ENCODE results near the gene CFAP57. TPM values are rescaled to one million over a fixed set of nuclear protein-coding genes. Genes with fewer than 3 reads are reported as not detected.
A peak's percentile ranks its signal among the peaks of the same experiment; 100 is the strongest.

The CFAP57 gene
- total RNA-seq, 1 experiment from 2014 or later, result 1.7 TPM

- H4K20me1 ChIP-seq (ENCODE audit: insufficient read depth), result no peaks in the 10 kb centered on the region
- intact Hi-C loops (cut with micrococcal nuclease; ENCODE audit: unreplicated experiment), result loop anchor here (1.0 kb wide), 4 partner anchors 47 to 176 kb away; partner anchors contain the start of genes C1orf210 and CDC20
- ChIA-PET POLR2A (ENCODE audit: unreplicated experiment) (no interaction called here), CTCF (interaction anchor here (0.5 to 1.5 kb wide), 3 partner anchors 111 to 288 kb away, joined by 3 to 8 read pairs (median 3); no protein-coding TSS in a partner anchor)
- no peak overlapping the region for H3K4me3 ChIP-seq
- H3K27ac ChIP-seq, result no peak overlapping the region
- TF ChIP-seq EZH2 (IDR thresholded peaks at IDR 0.05; ENCODE audit: low read depth), result no peak
- peak; percentile 84 for TF ChIP-seq CTCF (conservative IDR thresholded peaks at IDR 0.05)
- no peak overlapping the region for H3K4me2 ChIP-seq
- H2AFZ ChIP-seq, result no peak overlapping the region
- H3K79me2 ChIP-seq (ENCODE audit: low read depth), result no peaks in the 10 kb centered on the region
- H3F3A ChIP-seq (ENCODE audit: insufficient read depth, low read depth), result peaks cover 4% of the 10 kb centered on the region; the same call in 1 of the 2 replicates
- no peaks in the 10 kb centered on the region for H3K36me3 ChIP-seq (ENCODE audit: low read depth)
- peak; percentile 47 to 73 for DNase-seq
- H3K4me1 ChIP-seq (replicated peaks; ENCODE audit: insufficient read depth), result peaks cover 12% of the 10 kb centered on the region
- no TSS peak for BruUV-seq (replicated peaks)
- no peaks in the 10 kb centered on the region for H3K9me2 ChIP-seq (ENCODE audit: insufficient read depth)
- no peaks in the 10 kb centered on the region for H3K9me3 ChIP-seq (ENCODE audit: insufficient read depth, low read depth)
- H3K27me3 ChIP-seq (ENCODE audit: insufficient read depth, low read depth), result no peaks in the 10 kb centered on the region
Observed at GRCh38 chr1:43238085-43238484, 66.0 kb downstream of the CFAP57 start.

GRCh38 chr1:43238991-43239469, 66.9 kb downstream of the CFAP57 start:
- Histone ChIP-seq H3K9me3 (ENCODE audit: insufficient read depth, low read depth) (no peaks in the 10 kb centered on the region), H3K9me2 (ENCODE audit: insufficient read depth) (no peaks in the 10 kb centered on the region; the same call in 1 of the 2 replicates), H3K36me3 (ENCODE audit: low read depth) (no peaks in the 10 kb centered on the region), H3F3A (ENCODE audit: insufficient read depth, low read depth) (peaks cover 4% of the 10 kb centered on the region; the same call in 1 of the 2 replicates), H3K4me1 (replicated peaks; ENCODE audit: insufficient read depth) (peaks cover 12% of the 10 kb centered on the region), H3K4me2 (no peak overlapping the region), H3K27ac (no peak overlapping the region), H3K79me2 (ENCODE audit: low read depth) (no peaks in the 10 kb centered on the region), H3K4me3 (no peak overlapping the region), H3K27me3 (ENCODE audit: insufficient read depth, low read depth) (no peaks in the 10 kb centered on the region), H2AFZ (no peak overlapping the region), H4K20me1 (ENCODE audit: insufficient read depth) (no peaks in the 10 kb centered on the region)
- DNase-seq, result no peak
- POLR2A ChIA-PET (ENCODE audit: unreplicated experiment), result interaction anchor here (0.6 kb wide), 1 partner anchor 47 kb away, joined by 27 read pairs; the partner anchor contains the start of gene C1orf210
- BruUV-seq (replicated peaks), result no TSS peak
- intact Hi-C loops (cut with micrococcal nuclease; ENCODE audit: unreplicated experiment), result loop anchor here (1.0 kb wide), 4 partner anchors 46 to 175 kb away; partner anchors contain the start of genes C1orf210 and CDC20
- CTCF ChIA-PET, result interaction anchor here (0.9 to 1.5 kb wide), 2 partner anchors 110 to 176 kb away, joined by 3 to 8 read pairs; no protein-coding TSS in a partner anchor
- no peak for TF ChIP-seq EZH2 (IDR thresholded peaks at IDR 0.05; ENCODE audit: low read depth)
- TF ChIP-seq CTCF (conservative IDR thresholded peaks at IDR 0.05), result no peak

- intact Hi-C loops (cut with micrococcal nuclease; ENCODE audit: unreplicated experiment), result no loop called here
- Histone ChIP-seq H3K79me2 (ENCODE audit: low read depth) (no peaks in the 10 kb centered on the region), H3K4me2 (no peak overlapping the region), H3K36me3 (ENCODE audit: low read depth) (no peaks in the 10 kb centered on the region), H3F3A (ENCODE audit: insufficient read depth, low read depth) (peaks cover 4% of the 10 kb centered on the region; the same call in 1 of the 2 replicates), H2AFZ (no peak overlapping the region), H3K9me2 (ENCODE audit: insufficient read depth) (no peaks in the 10 kb centered on the region; the same call in 1 of the 2 replicates), H3K4me3 (no peak overlapping the region), H4K20me1 (ENCODE audit: insufficient read depth) (no peaks in the 10 kb centered on the region), H3K4me1 (replicated peaks; ENCODE audit: insufficient read depth) (peaks cover 12% of the 10 kb centered on the region), H3K27ac (no peak overlapping the region), H3K27me3 (ENCODE audit: insufficient read depth, low read depth) (no peaks in the 10 kb centered on the region), H3K9me3 (ENCODE audit: insufficient read depth, low read depth) (no peaks in the 10 kb centered on the region)
- TF ChIP-seq EZH2 (IDR thresholded peaks at IDR 0.05; ENCODE audit: low read depth) (no peak), CTCF (conservative IDR thresholded peaks at IDR 0.05) (no peak)
- ChIA-PET CTCF (interaction anchor here (1.5 kb wide), 1 partner anchor 175 kb away, joined by 8 read pairs; no protein-coding TSS in a partner anchor), POLR2A (ENCODE audit: unreplicated experiment) (interaction anchor here (0.6 kb wide), 1 partner anchor 46 kb away, joined by 27 read pairs; the partner anchor contains the start of gene C1orf210)
- no TSS peak for BruUV-seq (replicated peaks)
- no peak for DNase-seq
Observed at GRCh38 chr1:43239484-43239883, 67.4 kb downstream of the CFAP57 start.
